ENCODE data around the gene LMTK2.

DNA sequence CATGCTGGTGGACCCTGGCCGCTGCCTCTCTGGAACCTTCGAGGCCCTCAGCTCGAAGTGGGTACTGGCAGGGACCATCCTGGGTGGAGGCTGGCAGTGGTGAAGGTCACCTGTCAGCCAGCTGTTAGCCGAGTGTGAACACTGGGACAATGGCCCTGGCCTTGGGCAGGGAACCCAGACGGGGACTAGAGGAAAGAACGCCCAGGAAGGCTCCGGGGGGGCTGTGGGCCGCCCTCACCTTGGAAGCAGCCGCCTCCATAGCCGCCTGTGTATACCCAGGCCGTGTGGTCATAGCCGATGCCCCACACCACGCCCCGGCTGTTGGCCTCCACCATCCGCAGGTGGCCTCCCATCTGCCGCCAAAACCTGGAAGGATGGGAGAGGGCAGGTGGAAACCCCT, 122.1 kb downstream of the LMTK2 start:
- TF ChIP-seq, protein P1, sequence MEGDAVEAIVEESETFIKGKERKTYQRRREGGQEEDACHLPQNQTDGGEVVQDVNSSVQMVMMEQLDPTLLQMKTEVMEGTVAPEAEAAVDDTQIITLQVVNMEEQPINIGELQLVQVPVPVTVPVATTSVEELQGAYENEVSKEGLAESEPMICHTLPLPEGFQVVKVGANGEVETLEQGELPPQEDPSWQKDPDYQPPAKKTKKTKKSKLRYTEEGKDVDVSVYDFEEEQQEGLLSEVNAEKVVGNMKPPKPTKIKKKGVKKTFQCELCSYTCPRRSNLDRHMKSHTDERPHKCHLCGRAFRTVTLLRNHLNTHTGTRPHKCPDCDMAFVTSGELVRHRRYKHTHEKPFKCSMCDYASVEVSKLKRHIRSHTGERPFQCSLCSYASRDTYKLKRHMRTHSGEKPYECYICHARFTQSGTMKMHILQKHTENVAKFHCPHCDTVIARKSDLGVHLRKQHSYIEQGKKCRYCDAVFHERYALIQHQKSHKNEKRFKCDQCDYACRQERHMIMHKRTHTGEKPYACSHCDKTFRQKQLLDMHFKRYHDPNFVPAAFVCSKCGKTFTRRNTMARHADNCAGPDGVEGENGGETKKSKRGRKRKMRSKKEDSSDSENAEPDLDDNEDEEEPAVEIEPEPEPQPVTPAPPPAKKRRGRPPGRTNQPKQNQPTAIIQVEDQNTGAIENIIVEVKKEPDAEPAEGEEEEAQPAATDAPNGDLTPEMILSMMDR (IDR thresholded peaks at IDR 0.05 in 8 of 11, conservative IDR thresholded peaks at IDR 0.05 in 3 of 11) = no peak
- TF ChIP-seq POLR2AphosphoS5 (IDR thresholded peaks at IDR 0.05) (peak in 1 of 3 donors; percentile 36), POLR2A (IDR thresholded peaks at IDR 0.05) (no peak)
